Nephron (organoid): ENCODE results near the gene PLCB2.

Source experiments
- H3K27ac Mint-ChIP-seq, 3 experiments: 2 replicates each; pipeline ENCODE4 v1.8.0; 2020; ENCODE audit warnings: mixed read lengths in 3 of 3, mild to moderate bottlenecking in 2 of 3, moderate library complexity in 1 of 3
- H3K27me3 Mint-ChIP-seq: 2 replicates; pipeline ENCODE4 v1.8.0; 2021; ENCODE audit warnings: low read depth, mild to moderate bottlenecking, moderate library complexity, mixed read lengths
- H3K36me3 Mint-ChIP-seq: 2 replicates; pipeline ENCODE4 v1.8.0; 2020; ENCODE audit warnings: low read depth, mixed read lengths
- H3K4me1 Mint-ChIP-seq: 2 replicates; pipeline ENCODE4 v1.8.0; 2020; ENCODE audit warnings: mixed read lengths
- H3K4me3 Mint-ChIP-seq, 3 experiments: 2 replicates each; pipeline ENCODE4 v1.8.0; 2020; ENCODE audit warnings: mild to moderate bottlenecking in 3 of 3, mixed read lengths in 3 of 3, moderate library complexity in 2 of 3
- H3K9me3 Mint-ChIP-seq: 2 replicates; pipeline ENCODE4 v1.8.0; 2020; ENCODE audit warnings: mixed read lengths
- CTCF ChIP-seq, 3 experiments: fragments of 200-600 bp; sonication (generic); IDR thresholded peaks; one replicate each; pipeline ENCODE4 v1.5.0; 2021; ENCODE audit warnings: antibody characterized with exemption in 3 of 3; ENCODE audit not compliant: unreplicated experiment in 3 of 3

PLCB2 gene

DNA sequence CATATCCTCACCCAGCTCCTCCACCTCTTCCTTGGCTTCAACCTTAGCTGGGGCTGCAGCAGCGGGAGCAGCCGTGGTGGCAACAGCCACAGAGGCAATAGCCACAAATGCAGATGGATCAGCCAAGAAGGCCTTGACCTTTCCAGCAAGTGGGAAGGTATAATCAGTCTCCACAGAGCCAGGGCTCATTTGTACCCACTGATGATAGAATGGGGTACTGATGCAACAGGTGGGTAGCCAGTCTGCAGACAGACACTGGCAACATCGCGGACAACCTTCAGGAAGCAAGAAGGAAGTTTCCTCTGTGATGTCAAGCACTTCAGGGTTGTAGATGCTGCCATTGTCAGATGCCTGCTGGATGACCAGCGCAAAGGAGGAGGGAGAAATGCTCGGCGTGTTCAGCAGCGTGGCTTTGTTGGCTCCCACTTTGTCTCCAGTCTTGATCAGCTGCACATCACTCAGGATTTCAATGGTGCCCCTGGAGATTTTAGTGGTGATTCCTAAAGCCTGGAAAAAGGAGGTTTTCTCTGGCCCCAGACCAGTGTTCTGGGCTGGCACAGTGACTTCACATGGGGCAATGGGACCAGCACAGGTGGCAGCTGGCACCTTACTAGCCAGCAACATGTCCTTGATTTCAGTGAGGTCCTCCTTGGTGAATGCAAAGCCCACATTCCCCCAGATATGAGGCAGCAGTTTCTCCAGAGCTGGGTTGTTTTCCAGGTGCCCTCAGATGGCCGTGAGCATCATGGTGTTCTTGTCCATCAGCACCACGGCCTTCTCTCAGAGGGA is 4.8 kb upstream of the PLCB2 start:
- no peak for TF ChIP-seq CTCF (IDR thresholded peaks at IDR 0.05; ENCODE audit: unreplicated experiment in 3 of 3)
- H3K4me1 Mint-ChIP-seq: peaks cover 13% of the 10 kb centered on the region
- H3K9me3 Mint-ChIP-seq: no peaks in the 10 kb centered on the region
- H3K36me3 Mint-ChIP-seq: no peaks in the 10 kb centered on the region
- H3K4me3 Mint-ChIP-seq: no peak overlapping the region
- no peak overlapping the region for H3K27ac Mint-ChIP-seq
- peaks cover 73% of the 10 kb centered on the region for H3K27me3 Mint-ChIP-seq

GRCh38 chr15:40310993-40311392 is 3.3 kb upstream of the PLCB2 start:
- Mint-ChIP-seq H3K4me3 (no peak overlapping the region), H3K27ac (no peak overlapping the region), H3K9me3 (no peaks in the 10 kb centered on the region), H3K4me1 (peaks cover 25% of the 10 kb centered on the region), H3K27me3 (peaks cover 66% of the 10 kb centered on the region), H3K36me3 (no peaks in the 10 kb centered on the region)
- no peak for TF ChIP-seq CTCF (IDR thresholded peaks at IDR 0.05; ENCODE audit: unreplicated experiment in 3 of 3)

DNA sequence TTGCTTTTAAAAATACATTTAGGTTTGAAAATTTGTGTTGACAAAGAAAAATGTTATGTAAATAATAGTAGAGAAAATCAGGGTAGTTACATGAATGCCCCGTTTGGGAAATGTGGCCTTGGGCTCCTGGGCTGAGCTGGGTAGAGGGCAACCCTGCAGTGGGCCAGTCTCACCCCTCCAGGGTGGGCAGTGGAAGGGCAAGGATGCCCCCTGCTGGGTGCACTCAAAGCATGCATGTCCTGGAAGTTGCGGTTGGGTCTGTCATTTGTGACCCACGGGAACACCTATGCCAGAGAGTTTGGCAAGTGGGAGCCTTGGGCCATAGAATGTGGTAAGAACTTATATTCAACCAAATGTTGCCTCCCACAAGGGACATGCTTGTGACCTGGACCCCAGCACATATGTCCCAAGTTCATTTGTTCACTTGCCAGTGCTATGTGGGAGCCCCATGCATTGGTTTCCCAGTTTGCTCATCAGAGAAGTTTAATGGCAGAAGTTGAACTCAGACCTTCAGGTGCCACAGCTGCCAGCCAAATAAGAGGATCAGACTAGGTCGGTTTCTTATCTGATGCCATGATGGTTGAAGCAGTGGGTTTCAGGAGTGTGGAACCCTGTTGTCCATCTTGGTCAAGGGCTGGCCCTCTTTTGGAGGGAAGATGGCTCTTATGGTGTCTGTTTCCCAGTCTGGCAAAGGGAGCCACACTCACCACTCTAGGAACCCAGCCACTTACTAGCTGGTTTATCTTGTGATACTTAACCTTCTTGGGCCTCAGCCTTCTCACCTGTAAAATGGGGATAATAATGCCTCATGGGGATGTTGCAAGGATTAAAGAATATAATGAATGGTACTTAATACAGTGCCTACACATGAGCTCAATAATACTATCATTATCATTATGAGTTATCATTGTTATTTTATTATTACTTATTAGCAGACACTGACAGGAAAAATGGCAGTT is 2.5 kb upstream of the PLCB2 start:
- TF ChIP-seq CTCF (IDR thresholded peaks at IDR 0.05; ENCODE audit: unreplicated experiment in 3 of 3): peak; percentile 69 to 79 (median 72)
- Mint-ChIP-seq H3K36me3 (no peaks in the 10 kb centered on the region), H3K9me3 (no peaks in the 10 kb centered on the region), H3K27me3 (peaks cover 59% of the 10 kb centered on the region), H3K27ac (peak overlapping the region in 2 of 3 experiments; percentile 26 to 64), H3K4me3 (no peak overlapping the region), H3K4me1 (peaks cover 25% of the 10 kb centered on the region)

- H3K27ac Mint-ChIP-seq: peak overlapping the region in 2 of 3 experiments; percentile 26 to 64
- H3K27me3 Mint-ChIP-seq: peaks cover 57% of the 10 kb centered on the region
- no peaks in the 10 kb centered on the region for H3K36me3 Mint-ChIP-seq
- no peak for TF ChIP-seq CTCF (IDR thresholded peaks at IDR 0.05; ENCODE audit: unreplicated experiment in 3 of 3)
- H3K9me3 Mint-ChIP-seq: no peaks in the 10 kb centered on the region
- H3K4me1 Mint-ChIP-seq: peaks cover 25% of the 10 kb centered on the region
- H3K4me3 Mint-ChIP-seq: no peak overlapping the region
Measured at GRCh38 chr15:40309344-40309862, 1.7 kb upstream of the PLCB2 start.

DNA sequence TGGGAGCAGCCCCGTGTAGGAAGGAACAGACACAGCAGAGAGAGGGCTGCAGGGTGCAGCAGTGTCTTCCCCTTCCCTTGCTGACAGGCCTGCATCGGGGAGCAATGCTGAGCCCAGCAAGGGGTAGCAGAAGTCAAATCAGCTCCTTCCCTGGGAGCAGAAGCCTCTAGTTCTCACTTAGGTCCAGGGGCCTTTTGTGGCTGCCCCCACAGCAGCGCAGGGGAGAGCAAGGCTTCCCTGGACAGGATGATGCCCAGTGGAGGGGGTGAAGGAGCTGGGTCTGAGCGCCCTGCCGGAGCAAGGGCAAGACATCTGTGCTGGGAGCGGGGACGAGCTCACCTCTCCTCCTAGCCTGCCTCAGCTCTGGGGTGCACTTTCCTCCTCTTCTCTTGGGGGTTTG is 827 bp downstream of the PLCB2 start:
- peak overlapping the region in 1 of 3 experiments; percentile 37 for H3K4me3 Mint-ChIP-seq
- H3K4me1 Mint-ChIP-seq: peaks cover 25% of the 10 kb centered on the region
- no peaks in the 10 kb centered on the region for H3K36me3 Mint-ChIP-seq
- no peak overlapping the region for H3K27ac Mint-ChIP-seq
- TF ChIP-seq CTCF (IDR thresholded peaks at IDR 0.05; ENCODE audit: unreplicated experiment in 3 of 3): no peak
- no peaks in the 10 kb centered on the region for H3K9me3 Mint-ChIP-seq
- H3K27me3 Mint-ChIP-seq: peaks cover 41% of the 10 kb centered on the region
